Endothelial cell (in vitro differentiated cells): ENCODE data around the gene ALDH1A3. TPM values are rescaled to one million over a fixed set of nuclear protein-coding genes. Genes with fewer than 3 reads are reported as not detected.
A peak's percentile ranks its signal among the peaks of the same experiment; 100 is the strongest.

Experiments used
- DNase-seq: peaks from one replicate; pipeline ENCODE4 v3.0.0; 2021; ENCODE audit warnings: low spot score
- H3K27ac Mint-ChIP-seq: one replicate; pipeline ENCODE4 v1.8.0; 2021; ENCODE audit warnings: mixed read lengths, inconsistent platforms; ENCODE audit not compliant: unreplicated experiment
- H3K27me3 Mint-ChIP-seq: one replicate; pipeline ENCODE4 v1.8.0; 2021; ENCODE audit warnings: mild to moderate bottlenecking, moderate library complexity, mixed read lengths, inconsistent platforms; ENCODE audit not compliant: unreplicated experiment
- H3K36me3 Mint-ChIP-seq: one replicate; pipeline ENCODE4 v1.8.0; 2021; ENCODE audit warnings: mild to moderate bottlenecking, low read depth, mixed read lengths, inconsistent platforms; ENCODE audit not compliant: unreplicated experiment
- H3K4me1 Mint-ChIP-seq: one replicate; pipeline ENCODE4 v1.8.0; 2021; ENCODE audit warnings: mild to moderate bottlenecking, mixed read lengths, inconsistent platforms; ENCODE audit not compliant: unreplicated experiment
- H3K4me3 Mint-ChIP-seq: one replicate; pipeline ENCODE4 v1.8.0; 2021; ENCODE audit warnings: mild to moderate bottlenecking, mixed read lengths, inconsistent platforms; ENCODE audit not compliant: unreplicated experiment
- H3K9me3 Mint-ChIP-seq: one replicate; pipeline ENCODE4 v1.8.0; 2021; ENCODE audit warnings: mixed read lengths, inconsistent platforms; ENCODE audit not compliant: unreplicated experiment
- CTCF ChIP-seq: fragments of 200-600 bp; sonication (generic); IDR thresholded peaks from one replicate; pipeline ENCODE4 v1.5.0; 2021; ENCODE audit warnings: antibody characterized with exemption; ENCODE audit not compliant: unreplicated experiment
- total RNA-seq: library from RNA; stranded (reverse); fragmentation: NEBNext Ultra II Directional; extraction: Animal tissue kit (Norgen Biotek cat#: 25700); gene quantifications from one replicate; pipeline ENCODE4 v1.2.1, GENCODE V29; 2021; ENCODE audit not compliant: unreplicated experiment

Gene ALDH1A3
- total RNA-seq, 1 donor from 2014 or later: 13.9 TPM

DNA sequence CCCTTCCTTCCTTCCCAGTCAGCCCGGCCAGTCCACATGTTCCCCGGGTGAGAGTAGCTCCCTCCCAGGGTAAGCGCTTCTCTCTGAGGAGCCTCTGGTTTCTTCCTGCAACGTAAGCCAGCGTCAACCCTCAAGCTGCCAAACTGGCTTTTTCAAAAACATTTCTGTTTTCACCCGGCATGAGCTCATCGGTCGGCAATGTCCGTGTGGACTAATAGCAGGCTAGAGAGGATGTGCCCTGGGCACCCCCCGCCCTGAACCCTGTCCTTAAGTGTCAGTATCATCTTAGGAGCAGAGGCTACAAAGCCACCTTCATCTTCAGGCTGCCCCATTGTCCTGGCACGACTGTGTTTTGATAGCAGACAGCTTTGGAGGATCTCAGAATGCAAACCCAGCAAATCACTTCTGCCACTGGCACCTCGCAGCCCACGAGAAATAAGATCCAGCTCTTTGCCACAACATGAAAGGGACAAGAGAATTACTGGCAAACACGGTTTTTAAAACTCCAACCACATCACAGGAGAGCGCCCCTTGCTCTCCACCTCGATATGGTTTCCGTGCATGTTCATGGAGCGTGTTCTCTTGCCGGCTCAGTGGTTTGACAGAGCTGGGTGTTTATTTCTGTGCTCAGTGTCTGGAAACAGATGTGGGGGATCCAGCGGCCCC, 9.9 kb downstream of the ALDH1A3 start:
- H3K36me3 Mint-ChIP-seq: peaks cover 10% of the 10 kb centered on the region
- DNase-seq: no peak
- H3K27ac Mint-ChIP-seq: no peak overlapping the region
- H3K4me3 Mint-ChIP-seq: no peak overlapping the region
- peaks cover 4% of the 10 kb centered on the region for H3K4me1 Mint-ChIP-seq
- no peak for TF ChIP-seq CTCF
- H3K27me3 Mint-ChIP-seq: peaks cover 2% of the 10 kb centered on the region
- H3K9me3 Mint-ChIP-seq: no peaks in the 10 kb centered on the region

DNA sequence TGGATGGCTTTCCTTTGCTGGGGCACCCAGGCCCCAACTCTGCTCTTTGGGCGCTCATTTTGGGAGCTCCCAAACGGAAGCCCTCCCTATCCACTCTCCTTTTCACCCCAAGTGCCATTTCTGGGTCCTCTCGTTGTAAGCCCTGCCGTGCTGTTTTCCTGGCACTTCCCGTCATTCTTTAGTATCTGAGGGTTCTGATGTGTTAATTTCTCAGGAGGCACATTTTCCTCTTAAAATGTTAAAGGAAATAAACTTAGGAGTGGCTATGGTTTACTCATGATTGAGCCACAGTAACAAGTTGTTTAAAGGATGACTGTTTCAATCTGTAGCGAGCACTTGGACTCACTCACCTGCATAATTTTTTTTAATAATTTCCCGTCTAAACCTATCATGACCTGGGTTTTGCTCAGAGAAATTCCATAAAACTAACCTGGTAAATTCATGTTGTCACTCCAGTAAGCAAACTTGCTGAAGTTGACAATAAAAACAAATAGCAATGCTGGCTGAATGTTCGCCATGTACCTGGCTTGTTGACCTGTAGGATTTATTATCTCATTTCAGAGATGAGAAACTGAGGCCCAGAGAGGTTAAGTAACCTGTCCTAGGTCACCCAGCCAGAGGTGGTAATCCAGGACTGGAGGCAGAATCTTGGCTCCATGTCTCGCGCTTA, 10.6 kb downstream of the ALDH1A3 start:
- Mint-ChIP-seq H3K9me3 (no peaks in the 10 kb centered on the region), H3K36me3 (peaks cover 14% of the 10 kb centered on the region), H3K27ac (no peak overlapping the region), H3K27me3 (peaks cover 2% of the 10 kb centered on the region), H3K4me3 (no peak overlapping the region), H3K4me1 (peaks cover 4% of the 10 kb centered on the region)
- no peak for DNase-seq
- no peak for TF ChIP-seq CTCF

GRCh38 chr15:100890850-100891249, 11.2 kb downstream of the ALDH1A3 start:
- peaks cover 14% of the 10 kb centered on the region for H3K36me3 Mint-ChIP-seq
- TF ChIP-seq CTCF: no peak
- H3K9me3 Mint-ChIP-seq: no peaks in the 10 kb centered on the region
- H3K27me3 Mint-ChIP-seq: peaks cover 2% of the 10 kb centered on the region
- H3K4me3 Mint-ChIP-seq: no peak overlapping the region
- H3K4me1 Mint-ChIP-seq: peaks cover 4% of the 10 kb centered on the region
- H3K27ac Mint-ChIP-seq: no peak overlapping the region
- no peak for DNase-seq

DNA sequence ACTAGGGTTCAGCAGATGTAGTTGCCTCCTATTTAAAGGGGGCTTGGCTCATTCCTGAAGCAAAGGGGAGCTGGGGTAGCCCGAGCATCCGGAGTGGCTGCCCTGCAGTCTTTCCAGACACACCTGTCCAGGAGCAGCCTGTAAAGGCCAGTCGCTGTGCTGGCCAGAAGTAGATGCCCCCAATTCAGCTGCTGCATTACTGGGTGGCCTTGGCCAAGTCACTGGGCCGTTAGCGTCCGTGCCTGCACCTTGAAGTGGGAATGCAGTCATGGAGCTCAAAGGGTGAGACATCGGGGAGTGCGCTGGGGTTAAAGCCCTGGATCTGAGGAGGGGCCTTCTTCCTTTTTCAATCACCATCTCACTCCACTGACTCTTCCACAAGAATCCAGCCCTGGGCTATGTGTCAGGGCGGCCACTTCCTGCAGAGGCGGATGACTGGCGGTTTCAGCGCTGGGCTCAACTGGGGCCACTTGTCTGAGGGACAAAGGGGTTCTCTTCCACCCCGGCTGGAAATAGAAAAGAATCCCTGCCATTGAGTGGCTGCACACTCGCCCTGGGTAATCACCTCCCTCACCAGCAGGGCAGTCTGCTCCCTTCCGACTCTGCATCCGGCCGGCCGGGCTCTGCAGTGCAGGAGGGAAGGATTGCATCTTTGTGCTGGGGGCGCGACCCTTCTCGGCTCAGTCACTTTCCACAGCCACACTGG, 11.8 kb downstream of the ALDH1A3 start:
- H3K9me3 Mint-ChIP-seq: no peaks in the 10 kb centered on the region
- no peak for TF ChIP-seq CTCF
- peaks cover 4% of the 10 kb centered on the region for H3K4me1 Mint-ChIP-seq
- peak; percentile 42 for DNase-seq
- no peak overlapping the region for H3K4me3 Mint-ChIP-seq
- no peak overlapping the region for H3K27ac Mint-ChIP-seq
- peaks cover 2% of the 10 kb centered on the region for H3K27me3 Mint-ChIP-seq
- peaks cover 14% of the 10 kb centered on the region for H3K36me3 Mint-ChIP-seq

GRCh38 chr15:100892013-100892355, 12.4 kb downstream of the ALDH1A3 start:
- H3K4me1 Mint-ChIP-seq: peaks cover 4% of the 10 kb centered on the region
- TF ChIP-seq CTCF: no peak
- no peaks in the 10 kb centered on the region for H3K9me3 Mint-ChIP-seq
- no peak overlapping the region for H3K4me3 Mint-ChIP-seq
- DNase-seq: no peak
- peaks cover 14% of the 10 kb centered on the region for H3K36me3 Mint-ChIP-seq
- peaks cover 2% of the 10 kb centered on the region for H3K27me3 Mint-ChIP-seq
- no peak overlapping the region for H3K27ac Mint-ChIP-seq
